ENCODE results near the gene RPL37. TPM values are rescaled to one million over a fixed set of nuclear protein-coding genes. Genes with fewer than 3 reads are reported as not detected.

RPL37 gene
- total and polyA plus RNA-seq, 4 donors, result 40.5 to 1,326 (median 722) TPM

GRCh38 chr5:40798801-40799210, 36.2 kb downstream of the RPL37 start (continued):
- TF ChIP-seq MAX (IDR thresholded peaks at IDR 0.05), result no peak
- TF ChIP-seq RXRA (IDR thresholded peaks at IDR 0.05), result no peak
- TF ChIP-seq FOXA1 (IDR thresholded peaks at IDR 0.05), result no peak
- no peak for TF ChIP-seq GABPA (IDR thresholded peaks at IDR 0.05 in 1 of 2, conservative IDR thresholded peaks at IDR 0.05 in 1 of 2)

GRCh38 chr5:40798012-40798800, 36.8 kb downstream of the RPL37 start, which contains the start of gene PRKAA1:
PRKAA1 (minus strand) TSS chr5:40798374; CDS start chr5:40798189, 185 bp downstream.
- H3K4me3 ChIP-seq (ENCODE audit: low read depth in 1 of 3, low read length in 3 of 3), result peak within 1 kb of the TSS; percentile 94 to 99 (median 96)
- H3K9me3 ChIP-seq (ENCODE audit: control insufficient read depth in 4 of 4, low read length in 3 of 4), result no peaks in the 10 kb centered on the region
- peak within 1 kb of the TSS; percentile 96 for H3K27ac ChIP-seq (ENCODE audit: low read depth in 1 of 2, low read length in 2 of 2)
- peaks cover 5 to 24% (median 14%) of the 10 kb centered on the region in 4 donors for H3K4me1 ChIP-seq (ENCODE audit: control insufficient read depth in 4 of 4, insufficient read depth in 4 of 4, low read length in 3 of 4)
- under 1% methylated on average over 70 of the region's 70 CpGs for WGBS
- DNase-seq (ENCODE audit: low spot score), result peak; percentile 92
- H3K27me3 ChIP-seq (ENCODE audit: control insufficient read depth in 4 of 4, insufficient read depth in 4 of 4, low read length in 3 of 4), result no peaks in the 10 kb centered on the region
- peak within 1 kb of the TSS; percentile 82 to 89 for H3K9ac ChIP-seq (ENCODE audit: low read depth in 1 of 2, low read length in 2 of 2)
- peak; percentile 1 for TF ChIP-seq SP1 (IDR thresholded peaks at IDR 0.05)
- TF ChIP-seq EGR1 (IDR thresholded peaks at IDR 0.05; ENCODE audit: low read depth in 2 of 2), result peak in 1 of 2 donors; percentile 41
- no peak for TF ChIP-seq RXRA (IDR thresholded peaks at IDR 0.05)
- TF ChIP-seq, protein P1, sequence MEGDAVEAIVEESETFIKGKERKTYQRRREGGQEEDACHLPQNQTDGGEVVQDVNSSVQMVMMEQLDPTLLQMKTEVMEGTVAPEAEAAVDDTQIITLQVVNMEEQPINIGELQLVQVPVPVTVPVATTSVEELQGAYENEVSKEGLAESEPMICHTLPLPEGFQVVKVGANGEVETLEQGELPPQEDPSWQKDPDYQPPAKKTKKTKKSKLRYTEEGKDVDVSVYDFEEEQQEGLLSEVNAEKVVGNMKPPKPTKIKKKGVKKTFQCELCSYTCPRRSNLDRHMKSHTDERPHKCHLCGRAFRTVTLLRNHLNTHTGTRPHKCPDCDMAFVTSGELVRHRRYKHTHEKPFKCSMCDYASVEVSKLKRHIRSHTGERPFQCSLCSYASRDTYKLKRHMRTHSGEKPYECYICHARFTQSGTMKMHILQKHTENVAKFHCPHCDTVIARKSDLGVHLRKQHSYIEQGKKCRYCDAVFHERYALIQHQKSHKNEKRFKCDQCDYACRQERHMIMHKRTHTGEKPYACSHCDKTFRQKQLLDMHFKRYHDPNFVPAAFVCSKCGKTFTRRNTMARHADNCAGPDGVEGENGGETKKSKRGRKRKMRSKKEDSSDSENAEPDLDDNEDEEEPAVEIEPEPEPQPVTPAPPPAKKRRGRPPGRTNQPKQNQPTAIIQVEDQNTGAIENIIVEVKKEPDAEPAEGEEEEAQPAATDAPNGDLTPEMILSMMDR (IDR thresholded peaks at IDR 0.05; ENCODE audit: low read depth, low read length, missing input control), result peak; percentile 65
- no peak for TF ChIP-seq GABPA (IDR thresholded peaks at IDR 0.05 in 1 of 2, conservative IDR thresholded peaks at IDR 0.05 in 1 of 2)
- TF ChIP-seq TAF1 (conservative IDR thresholded peaks at IDR 0.05), result peak; percentile 30
- no peak for TF ChIP-seq NR2F2 (IDR thresholded peaks at IDR 0.05)
- TF ChIP-seq HNF4A (conservative IDR thresholded peaks at IDR 0.05), result no peak
- no peak for TF ChIP-seq HNF4G (IDR thresholded peaks at IDR 0.05)
- TF ChIP-seq RAD21 (IDR thresholded peaks at IDR 0.05), result peak; percentile 61 to 68
- TF ChIP-seq JUND (IDR thresholded peaks at IDR 0.05), result no peak
- TF ChIP-seq ATF3 (IDR thresholded peaks at IDR 0.05), result no peak
- no peak for TF ChIP-seq MAX (IDR thresholded peaks at IDR 0.05)
- no peak for TF ChIP-seq FOXA2 (IDR thresholded peaks at IDR 0.05)
- TF ChIP-seq, protein P2, sequence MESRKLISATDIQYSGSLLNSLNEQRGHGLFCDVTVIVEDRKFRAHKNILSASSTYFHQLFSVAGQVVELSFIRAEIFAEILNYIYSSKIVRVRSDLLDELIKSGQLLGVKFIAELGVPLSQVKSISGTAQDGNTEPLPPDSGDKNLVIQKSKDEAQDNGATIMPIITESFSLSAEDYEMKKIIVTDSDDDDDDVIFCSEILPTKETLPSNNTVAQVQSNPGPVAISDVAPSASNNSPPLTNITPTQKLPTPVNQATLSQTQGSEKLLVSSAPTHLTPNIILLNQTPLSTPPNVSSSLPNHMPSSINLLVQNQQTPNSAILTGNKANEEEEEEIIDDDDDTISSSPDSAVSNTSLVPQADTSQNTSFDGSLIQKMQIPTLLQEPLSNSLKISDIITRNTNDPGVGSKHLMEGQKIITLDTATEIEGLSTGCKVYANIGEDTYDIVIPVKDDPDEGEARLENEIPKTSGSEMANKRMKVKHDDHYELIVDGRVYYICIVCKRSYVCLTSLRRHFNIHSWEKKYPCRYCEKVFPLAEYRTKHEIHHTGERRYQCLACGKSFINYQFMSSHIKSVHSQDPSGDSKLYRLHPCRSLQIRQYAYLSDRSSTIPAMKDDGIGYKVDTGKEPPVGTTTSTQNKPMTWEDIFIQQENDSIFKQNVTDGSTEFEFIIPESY (IDR thresholded peaks at IDR 0.05), result no peak
- TF ChIP-seq YY1 (IDR thresholded peaks at IDR 0.05), result peak; percentile 93
- TF ChIP-seq, protein P3, sequence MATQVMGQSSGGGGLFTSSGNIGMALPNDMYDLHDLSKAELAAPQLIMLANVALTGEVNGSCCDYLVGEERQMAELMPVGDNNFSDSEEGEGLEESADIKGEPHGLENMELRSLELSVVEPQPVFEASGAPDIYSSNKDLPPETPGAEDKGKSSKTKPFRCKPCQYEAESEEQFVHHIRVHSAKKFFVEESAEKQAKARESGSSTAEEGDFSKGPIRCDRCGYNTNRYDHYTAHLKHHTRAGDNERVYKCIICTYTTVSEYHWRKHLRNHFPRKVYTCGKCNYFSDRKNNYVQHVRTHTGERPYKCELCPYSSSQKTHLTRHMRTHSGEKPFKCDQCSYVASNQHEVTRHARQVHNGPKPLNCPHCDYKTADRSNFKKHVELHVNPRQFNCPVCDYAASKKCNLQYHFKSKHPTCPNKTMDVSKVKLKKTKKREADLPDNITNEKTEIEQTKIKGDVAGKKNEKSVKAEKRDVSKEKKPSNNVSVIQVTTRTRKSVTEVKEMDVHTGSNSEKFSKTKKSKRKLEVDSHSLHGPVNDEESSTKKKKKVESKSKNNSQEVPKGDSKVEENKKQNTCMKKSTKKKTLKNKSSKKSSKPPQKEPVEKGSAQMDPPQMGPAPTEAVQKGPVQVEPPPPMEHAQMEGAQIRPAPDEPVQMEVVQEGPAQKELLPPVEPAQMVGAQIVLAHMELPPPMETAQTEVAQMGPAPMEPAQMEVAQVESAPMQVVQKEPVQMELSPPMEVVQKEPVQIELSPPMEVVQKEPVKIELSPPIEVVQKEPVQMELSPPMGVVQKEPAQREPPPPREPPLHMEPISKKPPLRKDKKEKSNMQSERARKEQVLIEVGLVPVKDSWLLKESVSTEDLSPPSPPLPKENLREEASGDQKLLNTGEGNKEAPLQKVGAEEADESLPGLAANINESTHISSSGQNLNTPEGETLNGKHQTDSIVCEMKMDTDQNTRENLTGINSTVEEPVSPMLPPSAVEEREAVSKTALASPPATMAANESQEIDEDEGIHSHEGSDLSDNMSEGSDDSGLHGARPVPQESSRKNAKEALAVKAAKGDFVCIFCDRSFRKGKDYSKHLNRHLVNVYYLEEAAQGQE (IDR thresholded peaks at IDR 0.05), result peak; percentile 19
- TF ChIP-seq FOXA1 (IDR thresholded peaks at IDR 0.05), result no peak
- H3K36me3 ChIP-seq (ENCODE audit: control insufficient read depth in 4 of 4, insufficient read depth in 3 of 4, low read depth in 1 of 4, low read length in 3 of 4), result peaks cover 0 to 4% (median 0%) of the 10 kb centered on the region in 4 donors

All from liver (tissue), 9 donors.